NCI-H1417 treated with DMSO at 0.1 percent for 48 hours (cell line): ENCODE data around the gene MAP10.
"Not testable (repeated sequence)": the region's sequence is repeated elsewhere in the genome, so short reads cannot be mapped to it uniquely, and the experiment has no call there.

ENCODE experiments used
- DNase-seq: peaks from one replicate; lab custom pipeline; 2025; lab: John Stamatoyannopoulos, UW

The MAP10 gene, protein sequence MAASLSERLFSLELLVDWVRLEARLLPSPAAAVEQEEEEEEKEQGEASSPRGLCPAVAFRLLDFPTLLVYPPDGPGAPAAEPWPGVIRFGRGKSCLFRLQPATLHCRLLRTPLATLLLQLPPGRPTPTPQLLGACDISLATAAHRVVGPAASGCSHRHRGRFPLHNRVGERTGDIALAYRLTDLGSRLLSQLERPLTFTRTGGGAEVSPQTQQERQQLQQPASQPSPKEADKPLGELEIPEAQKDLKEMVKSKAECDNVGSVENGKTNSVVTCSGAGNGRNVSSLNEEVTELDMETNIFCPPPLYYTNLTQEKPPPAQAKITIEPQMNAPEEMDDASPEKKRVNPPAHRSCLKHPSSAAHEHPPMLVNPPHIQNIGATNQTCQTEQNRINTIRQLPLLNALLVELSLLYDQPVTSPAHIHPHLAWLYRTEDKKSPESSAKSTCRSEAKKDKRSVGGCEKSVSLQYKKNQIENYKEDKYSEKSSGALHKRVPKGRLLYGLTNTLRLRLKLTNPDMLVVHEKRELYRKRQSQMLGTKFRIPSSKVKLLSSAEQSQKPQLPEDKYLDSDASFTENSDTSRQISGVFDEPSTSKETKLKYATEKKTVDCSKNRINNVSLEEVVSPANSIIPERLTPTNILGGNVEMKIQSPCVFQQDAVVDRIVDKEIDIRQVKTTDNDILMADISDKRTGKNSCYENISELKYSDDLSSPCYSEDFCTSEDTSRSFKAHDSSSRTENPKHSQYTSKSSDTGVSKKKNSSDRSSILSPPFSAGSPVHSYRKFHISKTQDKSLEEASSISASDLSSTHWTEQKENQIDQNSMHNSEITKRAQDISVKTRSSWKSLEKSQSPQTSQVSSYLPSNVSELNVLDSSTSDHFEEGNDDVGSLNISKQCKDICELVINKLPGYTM

GRCh38 chr1:232805269-232806185, at the start of gene MAP10:
TSS of gene MAP10 (plus strand) at chr1:232805416. CDS start at chr1:232805450, 34 bp downstream.
- DNase-seq = no peak

DNA sequence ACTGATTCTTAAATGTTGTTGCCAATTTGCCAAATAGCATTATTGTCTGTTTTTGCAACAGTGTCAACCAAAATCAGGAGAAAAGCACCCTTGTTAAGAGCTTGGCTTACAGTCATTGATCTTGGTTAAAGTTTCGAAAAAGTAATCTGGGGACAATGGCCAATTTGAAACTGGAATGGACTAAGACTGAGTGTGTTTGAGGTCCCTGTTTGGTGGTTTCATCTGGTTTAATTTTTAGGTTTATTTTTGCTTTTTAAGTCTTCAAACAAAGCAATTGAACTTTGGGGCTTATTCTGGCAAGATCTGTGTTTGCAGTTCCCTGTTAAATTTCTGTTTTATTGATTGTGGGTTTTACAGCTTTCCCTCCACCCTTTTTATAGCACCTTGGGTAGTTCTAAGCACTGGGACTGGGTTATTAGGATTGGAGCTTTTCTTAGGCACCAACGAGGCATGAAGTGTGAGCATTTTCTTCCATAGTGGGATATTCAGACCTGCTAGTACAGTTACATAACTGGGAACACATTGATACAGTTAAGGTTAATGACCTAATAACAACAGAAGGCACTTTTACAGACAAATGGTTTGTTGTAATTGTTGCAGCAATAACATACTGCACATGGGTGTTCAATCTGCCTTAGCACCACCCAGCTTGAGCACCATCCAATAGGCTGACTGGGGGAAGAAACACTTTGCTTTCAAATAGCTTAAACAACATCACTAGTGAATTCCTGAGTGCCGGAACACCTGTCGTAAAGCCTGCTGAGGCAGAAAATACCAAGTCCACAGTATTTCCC, 40.6 kb upstream of the MAP10 start:
- no peak for DNase-seq

DNA sequence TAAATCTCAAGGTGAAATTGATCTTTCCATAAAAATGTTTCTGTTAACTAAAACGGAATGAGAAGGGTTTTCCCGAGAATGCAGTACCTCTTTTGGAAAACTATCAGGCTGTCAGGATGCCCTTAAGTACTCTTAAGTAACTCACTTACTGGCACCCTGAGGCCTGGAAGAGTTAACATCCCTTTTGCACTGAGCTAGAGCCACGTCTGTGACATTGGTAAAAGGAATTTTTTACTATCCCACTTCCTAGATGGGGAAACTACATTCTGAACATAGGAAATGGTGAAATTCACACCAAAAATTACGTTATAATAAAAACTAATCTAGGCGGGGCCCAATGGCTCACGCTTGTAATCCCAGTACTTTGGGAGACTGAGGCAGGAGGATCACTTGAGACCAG, 39.7 kb upstream of the MAP10 start:
- DNase-seq = no peak

GRCh38 chr1:232766241-232766890, 38.9 kb upstream of the MAP10 start:
- no peak for DNase-seq

- DNase-seq = no peak
These were observed 38.3 kb upstream of the MAP10 start for GRCh38 chr1:232766904-232767303.

GRCh38 chr1:232767305-232768074, 37.7 kb upstream of the MAP10 start:
- DNase-seq = no peak

- no peak for DNase-seq
These were observed 36.4 kb upstream of the MAP10 start for GRCh38 chr1:232768793-232769192.

DNA sequence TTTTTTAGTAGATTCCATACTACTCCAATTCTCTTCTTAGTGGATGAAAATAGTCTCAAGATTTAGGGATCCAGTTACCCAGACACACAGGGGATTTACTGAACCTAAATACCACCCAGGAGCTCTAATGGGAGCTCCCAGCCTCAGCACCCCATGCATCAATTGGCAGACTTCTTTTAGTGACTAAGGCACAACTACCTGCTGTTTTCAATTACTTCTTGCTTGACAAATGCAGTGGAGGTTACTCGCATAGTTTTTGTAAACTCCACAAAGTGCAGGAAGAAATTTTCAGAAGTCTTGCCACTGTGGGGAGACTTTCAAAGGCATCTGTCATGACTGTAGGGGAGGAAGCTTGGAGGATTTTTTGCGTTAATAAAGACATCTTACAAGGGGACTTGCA, 35.5 kb upstream of the MAP10 start:
- no peak for DNase-seq

- DNase-seq = no peak
These were observed 31.5 kb upstream of the MAP10 start for GRCh38 chr1:232773752-232774151.

GRCh38 chr1:232776526-232777106, 28.6 kb upstream of the MAP10 start:
- DNase-seq = no peak

DNA sequence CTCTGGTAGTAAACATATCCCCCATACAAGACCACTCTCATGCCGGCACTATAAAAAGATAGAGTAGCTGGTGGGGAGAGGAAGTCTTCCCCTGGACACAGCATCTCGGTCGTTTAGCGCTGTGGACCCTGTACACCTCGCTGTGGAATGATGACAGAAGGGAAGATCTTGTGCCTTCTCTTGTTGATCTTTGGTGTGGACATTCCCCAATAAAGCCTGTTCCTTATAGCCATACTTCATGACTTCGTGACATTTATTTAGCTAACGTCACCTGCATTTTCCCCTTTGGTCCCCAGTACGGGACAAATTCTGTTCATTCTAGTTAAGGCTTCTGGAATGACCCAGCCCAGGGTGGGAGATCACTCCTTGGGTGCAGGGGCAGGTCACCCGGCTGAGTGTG, 24.9 kb upstream of the MAP10 start:
- no peak for DNase-seq

GRCh38 chr1:232784794-232785193, 20.4 kb upstream of the MAP10 start:
- no peak for DNase-seq

DNA sequence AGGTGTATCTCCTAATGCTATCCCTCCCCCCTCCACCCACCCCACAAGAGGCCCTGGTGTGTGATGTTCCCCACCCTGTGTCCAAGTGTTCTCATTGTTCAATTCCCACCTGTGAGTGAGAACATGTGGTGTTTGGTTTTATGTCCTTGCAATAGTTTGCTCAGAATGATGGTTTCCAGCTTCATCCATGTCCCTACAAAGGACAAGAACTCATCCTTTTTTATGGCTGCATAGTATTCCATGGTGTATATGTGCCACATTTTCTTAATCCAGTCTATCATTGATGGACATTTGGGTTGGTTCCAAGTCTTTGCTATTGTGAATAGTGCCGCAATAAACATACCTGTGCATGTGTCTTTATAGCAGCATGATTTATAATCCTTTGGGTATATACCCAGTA, 19.6 kb upstream of the MAP10 start:
- not testable (repeated sequence) for DNase-seq

DNA sequence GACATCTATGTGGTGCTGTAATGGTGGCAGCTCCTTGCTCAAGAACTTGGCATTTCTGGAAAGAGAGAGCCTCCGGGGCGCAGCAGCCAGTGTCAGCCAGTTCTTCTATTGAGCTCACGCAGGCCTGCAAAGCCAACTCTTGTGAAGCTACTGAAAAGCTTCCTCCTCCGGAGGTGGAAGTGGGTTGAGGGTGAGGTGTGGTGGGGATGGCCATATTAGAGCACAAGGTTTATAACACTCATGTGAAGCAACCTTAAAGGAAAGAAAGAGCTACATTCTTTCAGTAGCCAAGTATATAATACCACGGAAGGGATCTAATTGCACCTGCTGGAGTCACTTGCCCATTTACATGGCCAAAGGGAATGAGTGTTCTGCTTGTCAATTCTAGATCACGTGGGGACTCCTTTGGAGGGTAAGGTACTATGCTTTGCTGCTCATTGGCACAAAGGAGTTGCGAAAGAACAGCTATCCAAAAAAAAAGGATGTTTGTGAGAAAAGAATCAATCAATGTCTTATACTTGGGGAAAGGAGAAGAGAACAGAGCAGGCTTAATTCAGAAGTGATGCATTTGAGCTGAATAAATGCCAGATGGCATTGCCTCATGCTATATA, 18.3 kb upstream of the MAP10 start:
- no peak for DNase-seq

DNA sequence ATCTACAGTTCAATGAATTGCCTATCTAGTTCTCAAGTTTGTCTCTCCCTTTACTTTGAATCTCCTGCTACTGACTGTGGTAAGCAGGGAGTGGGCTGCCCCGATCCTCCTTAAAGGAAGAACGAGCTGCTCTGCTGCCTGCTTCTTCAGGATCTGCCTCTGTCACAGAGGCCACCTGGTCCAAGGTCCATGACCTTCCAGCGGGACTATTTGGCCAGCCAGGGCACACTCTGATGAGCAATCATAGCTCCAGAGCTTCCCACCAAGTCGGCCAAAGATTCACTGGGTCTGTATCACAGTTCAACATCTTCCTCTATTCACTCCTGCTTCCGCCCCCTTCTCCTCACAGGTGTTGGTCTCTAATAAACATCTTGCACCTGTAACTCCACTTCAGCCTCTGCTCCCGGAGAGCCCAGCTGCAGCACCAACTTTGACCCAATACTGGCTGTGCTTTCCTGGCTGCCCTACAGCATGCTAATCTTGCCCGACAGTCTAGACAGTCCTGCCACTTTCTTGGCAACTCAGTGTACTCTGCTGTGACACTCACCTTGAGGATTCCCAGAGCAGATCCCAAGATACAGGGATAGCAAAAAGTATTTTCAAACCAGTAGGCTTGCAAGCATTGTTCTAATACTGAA, 16.9 kb upstream of the MAP10 start:
- DNase-seq = no peak

- DNase-seq = no peak
These were observed 15.6 kb upstream of the MAP10 start for GRCh38 chr1:232789651-232790050.

DNA sequence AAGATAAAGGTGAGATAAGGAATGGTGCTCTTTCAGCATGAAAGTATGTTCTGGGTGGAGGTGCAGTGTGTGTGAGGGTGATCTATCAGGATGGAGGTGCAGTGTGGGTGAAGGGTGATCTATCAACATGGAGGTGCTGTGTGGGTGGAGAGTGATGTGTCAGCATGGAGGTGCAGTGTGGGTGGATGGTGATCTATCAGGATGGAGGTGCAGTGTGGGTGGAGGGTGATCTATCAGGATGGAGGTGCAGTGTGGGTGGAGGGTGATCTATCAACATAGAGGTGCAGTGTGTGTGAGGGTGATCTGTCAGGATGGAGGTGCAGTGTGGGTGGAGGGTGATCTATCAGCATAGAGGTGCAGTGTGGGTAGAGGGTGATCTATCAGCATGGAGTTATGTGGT, 12.3 kb upstream of the MAP10 start:
- no peak for DNase-seq

- DNase-seq = peak; percentile 20
These were observed 11.3 kb upstream of the MAP10 start for GRCh38 chr1:232793944-232794343.
